ENCODE measurements around the gene PKN3. TPM values are rescaled to one million over a fixed set of nuclear protein-coding genes. Genes with fewer than 3 reads are reported as not detected.
A peak's percentile ranks its signal among the peaks of the same experiment; 100 is the strongest.
"Not testable (repeated sequence)": the region's sequence is repeated elsewhere in the genome, so short reads cannot be mapped to it uniquely, and the experiment has no call there.

Gene PKN3
- total RNA-seq, 1 experiment from 2014 or later: 1.1 TPM

- intact Hi-C loops (cut with micrococcal nuclease): loop anchor here (2.0 kb wide), 1 partner anchor 55 kb away; no protein-coding TSS in a partner anchor
- no peaks in the 10 kb centered on the region for H3K27me3 Mint-ChIP-seq (ENCODE audit: insufficient read depth, unreplicated experiment)
- no peaks in the 10 kb centered on the region for H3K9me3 Mint-ChIP-seq (ENCODE audit: unreplicated experiment)
- H3K4me1 Mint-ChIP-seq (ENCODE audit: insufficient read depth, unreplicated experiment): peaks cover 32% of the 10 kb centered on the region
- no peak for TF ChIP-seq CTCF (IDR thresholded peaks at IDR 0.05; ENCODE audit: unreplicated experiment)
- peaks cover 70% of the 10 kb centered on the region for H3K36me3 Mint-ChIP-seq (ENCODE audit: insufficient read depth, unreplicated experiment)
- DNase-seq (ENCODE audit: unreplicated experiment): peak; percentile 32
- H3K4me3 Mint-ChIP-seq (ENCODE audit: unreplicated experiment): peak overlapping the region; percentile 90
- CTCF ChIA-PET: interaction anchor here (0.7 to 1.3 kb wide), 2 partner anchors 12 to 35 kb away, joined by 3 to 5 read pairs; partner anchors contain the start of gene PKN3
- no TSS peak for BruUV-seq (replicated peaks)
- H3K27ac Mint-ChIP-seq (ENCODE audit: low read depth, unreplicated experiment): peak overlapping the region; percentile 86
- POLR2A ChIA-PET: interaction anchor here (0.5 to 3.0 kb wide), 13 partner anchors 8 to 200 kb away, joined by 3 to 31 read pairs (median 3); partner anchors contain the start of genes ENDOG, PKN3, TBC1D13 and ZDHHC12
Measured at GRCh38 chr9:128689820-128690683, 12.3 kb upstream of the PKN3 start.

GRCh38 chr9:128690684-128691034 is 11.6 kb upstream of the PKN3 start:
- Mint-ChIP-seq H3K4me1 (ENCODE audit: insufficient read depth, unreplicated experiment) (peaks cover 26% of the 10 kb centered on the region), H3K9me3 (ENCODE audit: unreplicated experiment) (no peaks in the 10 kb centered on the region), H3K36me3 (ENCODE audit: insufficient read depth, unreplicated experiment) (peaks cover 76% of the 10 kb centered on the region), H3K27me3 (ENCODE audit: insufficient read depth, unreplicated experiment) (no peaks in the 10 kb centered on the region), H3K27ac (ENCODE audit: low read depth, unreplicated experiment) (peak overlapping the region; percentile 86), H3K4me3 (ENCODE audit: unreplicated experiment) (peak overlapping the region; percentile 90)
- TF ChIP-seq CTCF (IDR thresholded peaks at IDR 0.05; ENCODE audit: unreplicated experiment): no peak
- ChIA-PET POLR2A (interaction anchor here (0.7 to 3.0 kb wide), 13 partner anchors 9 to 258 kb away, joined by 3 to 31 read pairs (median 4); partner anchors contain the start of genes ENDOG, PKN3 and ZDHHC12), CTCF (interaction anchor here (0.7 to 1.3 kb wide), 2 partner anchors 11 to 35 kb away, joined by 3 to 5 read pairs; partner anchors contain the start of gene PKN3)
- no peak for DNase-seq (ENCODE audit: unreplicated experiment)
- intact Hi-C loops (cut with micrococcal nuclease): loop anchor here (2.0 kb wide), 1 partner anchor 56 kb away; no protein-coding TSS in a partner anchor
- BruUV-seq (replicated peaks): no TSS peak

GRCh38 chr9:128693738-128694137 is 8.6 kb upstream of the PKN3 start:
- DNase-seq (ENCODE audit: unreplicated experiment); BruUV-seq (replicated peaks); H3K27ac Mint-ChIP-seq (ENCODE audit: low read depth, unreplicated experiment); H3K4me3 Mint-ChIP-seq (ENCODE audit: unreplicated experiment); H3K27me3 Mint-ChIP-seq (ENCODE audit: insufficient read depth, unreplicated experiment); intact Hi-C loops (cut with micrococcal nuclease); H3K9me3 Mint-ChIP-seq (ENCODE audit: unreplicated experiment): not testable (repeated sequence)
- CTCF ChIA-PET: interaction anchor here (0.6 to 1.0 kb wide), 4 partner anchors 8 to 331 kb away, joined by 3 to 5 read pairs (median 3); partner anchors contain the start of gene PKN3
- H3K4me1 Mint-ChIP-seq (ENCODE audit: insufficient read depth, unreplicated experiment): peaks cover 16% of the 10 kb centered on the region
- H3K36me3 Mint-ChIP-seq (ENCODE audit: insufficient read depth, unreplicated experiment): peaks cover 91% of the 10 kb centered on the region
- POLR2A ChIA-PET: interaction anchor here (3.0 kb wide), 1 partner anchor 10 kb away, joined by 17 read pairs; no protein-coding TSS in a partner anchor

DNA sequence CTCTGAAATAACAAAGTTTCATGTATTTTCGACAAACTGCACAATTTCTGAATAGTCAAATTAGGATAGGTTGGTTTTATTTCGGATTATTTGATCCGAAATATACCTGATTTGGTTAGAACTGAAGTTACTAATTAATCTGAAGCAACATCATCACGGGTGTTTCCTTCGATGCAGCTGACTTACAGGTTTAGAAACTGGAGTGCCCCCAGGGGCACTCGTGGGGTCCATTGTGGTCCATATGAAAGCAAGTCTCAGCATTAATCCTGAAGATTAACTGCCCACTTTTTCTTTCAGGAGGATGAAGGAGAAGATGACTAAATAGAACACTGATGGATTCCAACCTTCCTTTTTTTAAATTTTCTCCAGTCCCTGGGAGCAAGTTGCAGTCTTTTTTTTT is 8.0 kb upstream of the PKN3 start:
- Mint-ChIP-seq H3K9me3 (ENCODE audit: unreplicated experiment) (no peaks in the 10 kb centered on the region), H3K4me1 (ENCODE audit: insufficient read depth, unreplicated experiment) (peaks cover 16% of the 10 kb centered on the region), H3K27ac (ENCODE audit: low read depth, unreplicated experiment) (no peak overlapping the region), H3K27me3 (ENCODE audit: insufficient read depth, unreplicated experiment) (no peaks in the 10 kb centered on the region), H3K4me3 (ENCODE audit: unreplicated experiment) (no peak overlapping the region), H3K36me3 (ENCODE audit: insufficient read depth, unreplicated experiment) (peaks cover 88% of the 10 kb centered on the region)
- CTCF ChIA-PET: interaction anchor here (0.6 kb wide), 1 partner anchor 332 kb away, joined by 3 read pairs; no protein-coding TSS in a partner anchor
- DNase-seq (ENCODE audit: unreplicated experiment): no peak
- no TSS peak for BruUV-seq (replicated peaks)
- POLR2A ChIA-PET: interaction anchor here (3.0 kb wide), 1 partner anchor 10 kb away, joined by 17 read pairs; no protein-coding TSS in a partner anchor
- intact Hi-C loops (cut with micrococcal nuclease): no loop called here
- no peak for TF ChIP-seq CTCF (IDR thresholded peaks at IDR 0.05; ENCODE audit: unreplicated experiment)

Data from MCF 10A (cell line).